ENCODE results near the gene CCDC171. TPM values are rescaled to one million over a fixed set of nuclear protein-coding genes. Genes with fewer than 3 reads are reported as not detected.

Gene CCDC171
- total RNA-seq, 2 donors from 2014 or later, result 2.0 to 7.6 TPM

- intact Hi-C loops (cut with DNase I), result no loop called here
- Histone ChIP-seq H3K4me1 (replicated peaks) (no peaks in the 10 kb centered on the region), H3K36me3 (no peaks in the 10 kb centered on the region), H3K9me3 (no peaks in the 10 kb centered on the region), H3K27me3 (replicated peaks; ENCODE audit: insufficient read depth) (no peaks in the 10 kb centered on the region), H3K27ac (no peak overlapping the region), H3K4me3 (no peak overlapping the region)
- no peak for DNase-seq (ENCODE audit: low spot score)
- WGBS, result 22% methylated on average over 1 of the region's 1 CpG
- TF ChIP-seq CTCF (IDR thresholded peaks at IDR 0.05) (no peak), POLR2AphosphoS5 (IDR thresholded peaks at IDR 0.05) (no peak), POLR2A (IDR thresholded peaks at IDR 0.05) (no peak)
These were observed 21.5 kb upstream of the CCDC171 start for GRCh38 chr9:15531380-15531779.

GRCh38 chr9:15541872-15542271 lies 11.0 kb upstream of the CCDC171 start:
- TF ChIP-seq POLR2AphosphoS5 (IDR thresholded peaks at IDR 0.05), result no peak
- TF ChIP-seq CTCF (IDR thresholded peaks at IDR 0.05), result no peak
- Histone ChIP-seq H3K27ac (no peak overlapping the region), H3K36me3 (no peaks in the 10 kb centered on the region), H3K4me1 (replicated peaks) (no peaks in the 10 kb centered on the region), H3K4me3 (no peak overlapping the region), H3K27me3 (replicated peaks; ENCODE audit: insufficient read depth) (no peaks in the 10 kb centered on the region), H3K9me3 (no peaks in the 10 kb centered on the region)
- WGBS, result 41% methylated on average over 2 of the region's 2 CpGs
- DNase-seq (ENCODE audit: low spot score), result no peak
- intact Hi-C loops (cut with DNase I), result no loop called here

- WGBS, result 94% methylated on average over 2 of the region's 2 CpGs
- H3K36me3 ChIP-seq, result no peaks in the 10 kb centered on the region
- no peaks in the 10 kb centered on the region for H3K27me3 ChIP-seq (replicated peaks; ENCODE audit: insufficient read depth)
- H3K27ac ChIP-seq, result no peak overlapping the region
- no peak overlapping the region for H3K4me3 ChIP-seq
- no peak for DNase-seq (ENCODE audit: low spot score)
- intact Hi-C loops (cut with DNase I), result no loop called here
- H3K4me1 ChIP-seq (replicated peaks), result no peaks in the 10 kb centered on the region
- H3K9me3 ChIP-seq, result no peaks in the 10 kb centered on the region
- TF ChIP-seq POLR2AphosphoS5 (IDR thresholded peaks at IDR 0.05), result no peak
- no peak for TF ChIP-seq CTCF (IDR thresholded peaks at IDR 0.05)
- TF ChIP-seq POLR2A (IDR thresholded peaks at IDR 0.05), result no peak
These were observed 10.2 kb upstream of the CCDC171 start for GRCh38 chr9:15542624-15543023.

- WGBS, result 77% methylated on average over 4 of the region's 4 CpGs
- Histone ChIP-seq H3K4me3 (no peak overlapping the region), H3K27me3 (replicated peaks; ENCODE audit: insufficient read depth) (no peaks in the 10 kb centered on the region), H3K4me1 (replicated peaks) (no peaks in the 10 kb centered on the region), H3K9me3 (no peaks in the 10 kb centered on the region), H3K36me3 (no peaks in the 10 kb centered on the region), H3K27ac (no peak overlapping the region)
- DNase-seq (ENCODE audit: low spot score), result no peak
- intact Hi-C loops (cut with DNase I), result no loop called here
- no peak for TF ChIP-seq POLR2AphosphoS5 (IDR thresholded peaks at IDR 0.05)
- TF ChIP-seq CTCF (IDR thresholded peaks at IDR 0.05), result no peak
- TF ChIP-seq POLR2A (IDR thresholded peaks at IDR 0.05), result no peak
These were observed 9.6 kb upstream of the CCDC171 start for GRCh38 chr9:15543047-15543813.

GRCh38 chr9:15549611-15550010 lies 3.2 kb upstream of the CCDC171 start:
- Histone ChIP-seq H3K36me3 (no peaks in the 10 kb centered on the region), H3K4me1 (replicated peaks) (no peaks in the 10 kb centered on the region), H3K27me3 (replicated peaks; ENCODE audit: insufficient read depth) (no peaks in the 10 kb centered on the region), H3K4me3 (no peak overlapping the region), H3K27ac (no peak overlapping the region), H3K9me3 (no peaks in the 10 kb centered on the region)
- 93% methylated on average over 2 of the region's 2 CpGs for WGBS
- TF ChIP-seq POLR2A (IDR thresholded peaks at IDR 0.05) (no peak), CTCF (IDR thresholded peaks at IDR 0.05) (no peak), POLR2AphosphoS5 (IDR thresholded peaks at IDR 0.05) (no peak)
- DNase-seq (ENCODE audit: low spot score), result no peak
- intact Hi-C loops (cut with DNase I), result loop anchor here (5.0 kb wide), 1 partner anchor 127 kb away; the partner anchor contains the start of gene SNAPC3

All from prostate gland (tissue), 2 donors.